IMR-90 (cell line): ENCODE data around the gene TMEM204. TPM values are rescaled to one million over a fixed set of nuclear protein-coding genes. Genes with fewer than 3 reads are reported as not detected.

ENCODE experiments used
- ATAC-seq: fragments of 200-7000 bp; cut with Tn5 transposase; 2 replicates; pipeline ENCODE4 v1.9.1; 2020; ENCODE audit warnings: low read depth, mild to moderate bottlenecking, moderate library complexity
- BruUV-seq: library from RNA; stranded (reverse); fragments of 400-500 nt; replicated peaks from 2 replicates; lab custom pipeline; 2021; lab: Mats Ljungman, UMichigan
- CTCF ChIA-PET: fragments of 300-600 bp; formaldehyde crosslinking; extraction: SDS; loops from one replicate; lab custom pipeline; 2021; ENCODE audit warnings: antibody characterized with exemption; lab: Yijun Ruan, JAX
- POLR2A ChIA-PET: fragments of 300-600 bp; sonication (Branson Sonifier 250); formaldehyde crosslinking; loops from one replicate; lab custom pipeline; 2022; ENCODE audit warnings: antibody characterized with exemption; ENCODE audit not compliant: unreplicated experiment; lab: Charles Lee
- DNase-seq: peaks from one replicate; pipeline ENCODE4 v3.0.0; 2013
- H2AFZ ChIP-seq: replicated peaks from 2 replicates; pipeline ENCODE3; 2013; ENCODE audit warnings: low read length, mild to moderate bottlenecking; ENCODE audit not compliant: poor library complexity
- H2AK5ac ChIP-seq: 2 replicates; pipeline ENCODE4 v1.6.1; 2013; ENCODE audit warnings: low read depth, low read length, inconsistent platforms
- H2AK9ac ChIP-seq: replicated peaks from 2 replicates; pipeline ENCODE3; 2013; ENCODE audit warnings: mild to moderate bottlenecking, low read depth, low read length, moderate library complexity; ENCODE audit not compliant: poor library complexity
- H2BK120ac ChIP-seq: 2 replicates; pipeline ENCODE4 v1.6.1; 2013; ENCODE audit warnings: low read depth, low read length, inconsistent platforms
- H2BK15ac ChIP-seq: 3 replicates; pipeline ENCODE4 v1.6.1; 2013; ENCODE audit warnings: low read depth, low read length, inconsistent platforms
- H2BK20ac ChIP-seq: 2 replicates; pipeline ENCODE4 v1.6.1; 2013; ENCODE audit warnings: low read depth, mild to moderate bottlenecking, inconsistent platforms, low read length, moderate library complexity
- H2BK5ac ChIP-seq: 2 replicates; pipeline ENCODE4 v1.6.1; 2013; ENCODE audit warnings: mild to moderate bottlenecking, low read depth, low read length, inconsistent platforms; ENCODE audit not compliant: poor library complexity, severe bottlenecking
- H3K14ac ChIP-seq: replicated peaks from 2 replicates; pipeline ENCODE4 v1.6.1; 2013; ENCODE audit warnings: low read depth, low read length, inconsistent platforms
- H3K18ac ChIP-seq: 2 replicates; pipeline ENCODE4 v1.6.1; 2013; ENCODE audit warnings: low read depth, low read length, control low read depth
- H3K23ac ChIP-seq: 2 replicates; pipeline ENCODE4 v1.6.1; 2013; ENCODE audit warnings: low read depth, low read length, inconsistent platforms
- H3K27ac ChIP-seq: 2 replicates; pipeline ENCODE4 v1.5.1; 2013; ENCODE audit warnings: mild to moderate bottlenecking, control low read depth, low read length; ENCODE audit not compliant: insufficient read depth
- H3K27me3 ChIP-seq: 2 replicates; pipeline ENCODE4 v1.6.1; 2013; ENCODE audit warnings: low read length; ENCODE audit not compliant: control insufficient read depth, insufficient read depth
- H3K36me3 ChIP-seq: 2 replicates; pipeline ENCODE4 v1.6.1; 2013; ENCODE audit warnings: low read length, mixed read lengths; ENCODE audit not compliant: control insufficient read depth, insufficient read depth
- H3K4ac ChIP-seq: 2 replicates; pipeline ENCODE4 v1.6.1; 2013; ENCODE audit warnings: low read depth, low read length, inconsistent platforms
- H3K4me1 ChIP-seq: 2 replicates; pipeline ENCODE4 v1.6.1; 2013; ENCODE audit warnings: low read length, mixed read lengths; ENCODE audit not compliant: control insufficient read depth, insufficient read depth
- H3K4me2 ChIP-seq: 2 replicates; pipeline ENCODE4 v1.6.1; 2013; ENCODE audit warnings: low read depth, mild to moderate bottlenecking, control low read depth, low read length, moderate library complexity
- H3K4me3 ChIP-seq: 2 replicates; pipeline ENCODE4 v1.5.1; 2013; ENCODE audit warnings: low read depth, mild to moderate bottlenecking, control low read depth, low read length, moderate library complexity; ENCODE audit not compliant: insufficient read depth
- H3K56ac ChIP-seq: 2 replicates; pipeline ENCODE4 v1.6.1; 2013; ENCODE audit warnings: low read length, inconsistent platforms; ENCODE audit not compliant: insufficient read depth; ENCODE audit errors: extremely low read depth
- H3K79me1 ChIP-seq, 2 experiments: 2 replicates each; pipeline ENCODE4 v1.6.1; 2013; ENCODE audit warnings: low read length in 2 of 2, inconsistent platforms in 1 of 2, low read depth in 1 of 2
- H3K9ac ChIP-seq: 2 replicates; pipeline ENCODE4 v1.6.1; 2013; ENCODE audit warnings: low read depth, low read length, control low read depth
- H3K9me1 ChIP-seq: 2 replicates; pipeline ENCODE4 v1.6.1; 2013; ENCODE audit warnings: low read length, inconsistent platforms; ENCODE audit not compliant: insufficient read depth
- H3K9me3 ChIP-seq: 2 replicates; pipeline ENCODE4 v1.6.1; 2013; ENCODE audit warnings: low read length; ENCODE audit not compliant: control insufficient read depth, insufficient read depth
- H4K20me1 ChIP-seq: 2 replicates; pipeline ENCODE4 v1.6.1; 2013; ENCODE audit warnings: low read length, inconsistent platforms; ENCODE audit not compliant: insufficient read depth
- H4K5ac ChIP-seq: 2 replicates; pipeline ENCODE4 v1.6.1; 2013; ENCODE audit warnings: mild to moderate bottlenecking, low read depth, low read length, control low read depth
- H4K8ac ChIP-seq, 2 experiments: 2 replicates each; pipeline ENCODE4 v1.6.1; 2013; ENCODE audit warnings: low read depth in 2 of 2, low read length in 2 of 2, control low read depth in 1 of 2, inconsistent platforms in 1 of 2
- H4K91ac ChIP-seq: 2 replicates; pipeline ENCODE4 v1.6.1; 2013; ENCODE audit warnings: low read depth, low read length, inconsistent platforms; ENCODE audit not compliant: insufficient read depth
- BHLHE40 ChIP-seq: fragments of 150-350 bp; IDR thresholded peaks from 2 replicates; pipeline ENCODE4 v1.6.1; 2016; ENCODE audit warnings: mild to moderate bottlenecking, low read depth, low read length
- FOS ChIP-seq: fragments of 150-350 bp; IDR thresholded peaks from 2 replicates; pipeline ENCODE4 v1.6.1; 2016; ENCODE audit warnings: low read depth, low read length
- MAFK ChIP-seq: IDR thresholded peaks from 2 replicates; pipeline ENCODE4 v1.6.1; 2012; ENCODE audit warnings: low read depth, low read length, improper control_type of control experiment
- MAZ ChIP-seq: IDR thresholded peaks from 2 replicates; pipeline ENCODE4 v1.6.1; 2012; ENCODE audit warnings: low read depth, mild to moderate bottlenecking, low read length, improper control_type of control experiment, moderate library complexity, borderline replicate concordance
- MXI1 ChIP-seq: IDR thresholded peaks from 2 replicates; pipeline ENCODE4 v1.6.1; 2012; ENCODE audit warnings: low read depth, mild to moderate bottlenecking, low read length, moderate library complexity, borderline replicate concordance
- NFE2L2 ChIP-seq: fragments of 150-350 bp; IDR thresholded peaks from 2 replicates; pipeline ENCODE4 v1.6.1; 2016; ENCODE audit warnings: low read depth, mild to moderate bottlenecking, low read length
- POLR2A ChIP-seq: IDR thresholded peaks from 2 replicates; pipeline ENCODE4 v1.6.1; 2012; ENCODE audit warnings: mild to moderate bottlenecking, low read depth, low read length
- RCOR1 ChIP-seq: IDR thresholded peaks from 2 replicates; pipeline ENCODE4 v1.6.1; 2012; ENCODE audit warnings: mild to moderate bottlenecking, low read length, improper control_type of control experiment; ENCODE audit not compliant: insufficient replicate concordance
- RFX5 ChIP-seq: IDR thresholded peaks from 2 replicates; pipeline ENCODE4 v1.8.0; 2012; ENCODE audit warnings: low read depth, mild to moderate bottlenecking, low read length, moderate library complexity
- SMC3 ChIP-seq: fragments of 150-350 bp; IDR thresholded peaks from 2 replicates; pipeline ENCODE4 v1.6.1; 2016; ENCODE audit warnings: low read depth, mild to moderate bottlenecking, antibody characterized with exemption, low read length, moderate library complexity
- WGBS, 2 experiments: methylation state at CpG; one replicate each; pipeline versions ENCODE4 v1.1.5 to v1.1.7; 2013; ENCODE audit warnings: missing lambda C conversion rate in 2 of 2; ENCODE audit not compliant: insufficient read length in 1 of 2; ENCODE audit errors: extremely low coverage in 2 of 2; 5-methylcytosine and 5-hydroxymethylcytosine counted together
- dilution Hi-C: fragments of 300-500 bp; cut with HindIII; formaldehyde crosslinking; loops from one replicate; pipeline ENCODE4 v1.14.3; 2018; ENCODE audit warnings: low sequenced_read_pairs; ENCODE audit not compliant: unreplicated experiment
- in situ Hi-C: fragments of 300-500 bp; cut with MboI; formaldehyde crosslinking; loops from 3 replicates; pipeline ENCODE4 v1.14.3; 2019; ENCODE audit warnings: low sequenced_read_pairs, inconsistent platforms, mixed read lengths
- intact Hi-C: fragments of 100-400 bp; cut with micrococcal nuclease; formaldehyde crosslinking; loops from 2 replicates; pipeline ENCODE4 v1.10.0; 2022
- polyA plus RNA-seq, 3 experiments: library from polyadenylated mRNA; depleted of rRNA; stranded (reverse); fragments of >200 nt; gene quantifications; 2 replicates each; pipeline ENCODE4 v1.2.3, GENCODE V29; 2012; ENCODE audit warnings: low replicate concordance in 1 of 3
- total RNA-seq: library from RNA; depleted of rRNA; stranded (reverse); fragments of >200 nt; gene quantifications from 2 replicates; pipeline ENCODE4 v1.2.3, GENCODE V29; 2012
- TF ChIP-seq, protein P1 (sequence below): conservative IDR thresholded peaks from 2 replicates; pipeline ENCODE4 v1.5.1; 2012; ENCODE audit warnings: mild to moderate bottlenecking, low read depth, low read length, improper control_type of control experiment
- TF ChIP-seq, protein P2 (sequence below): fragments of 150-350 bp; IDR thresholded peaks from 2 replicates; pipeline ENCODE4 v1.6.1; 2017; ENCODE audit warnings: mild to moderate bottlenecking, antibody characterized with exemption, low read length, low read depth
- TF ChIP-seq, protein P3 (sequence below): fragments of 150-350 bp; IDR thresholded peaks from 2 replicates; pipeline ENCODE4 v1.6.1; 2016; ENCODE audit warnings: low read depth, mild to moderate bottlenecking, low read length, moderate library complexity, borderline replicate concordance

The TMEM204 gene
- total and polyA plus RNA-seq, 2 of the 4 experiments (the other 2 are of a cell fraction): 7.0 to 12.3 TPM

DNA sequence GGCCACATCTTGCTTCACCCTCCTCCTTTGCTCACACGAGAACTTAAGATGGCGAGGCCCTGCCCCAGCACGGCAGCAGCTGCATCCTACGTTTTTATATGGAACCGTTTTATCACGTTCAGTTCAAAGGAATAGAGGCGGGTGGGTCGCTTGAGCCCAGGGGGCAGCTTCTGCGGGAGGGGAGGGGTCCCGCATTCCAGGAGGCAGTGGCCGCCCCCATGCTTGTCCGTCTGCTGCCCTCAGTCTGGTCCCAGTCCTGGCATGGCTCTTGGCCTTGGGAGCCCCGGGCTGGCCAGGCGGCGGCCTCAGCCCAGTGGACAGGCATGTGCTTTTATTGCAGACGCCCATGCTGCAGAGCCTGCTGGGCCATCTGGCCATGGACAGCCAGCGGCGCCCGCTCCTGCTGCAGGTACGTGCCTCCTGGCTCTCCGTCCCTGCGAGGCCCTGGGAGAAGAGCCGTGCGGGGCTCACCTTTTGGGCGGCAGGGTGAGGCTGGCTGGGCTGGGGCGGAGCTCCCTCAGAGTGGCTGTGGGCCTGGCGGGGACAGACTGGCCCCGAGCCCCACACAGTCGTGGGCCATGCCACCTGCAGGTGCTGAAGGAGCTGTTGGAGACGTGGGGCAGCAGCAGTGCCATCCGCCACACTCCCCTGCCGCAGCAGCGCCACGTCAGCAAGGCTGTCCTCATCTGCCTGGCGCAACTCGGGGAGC is 33.6 kb upstream of the TMEM204 start:
- TF ChIP-seq, protein P1, sequence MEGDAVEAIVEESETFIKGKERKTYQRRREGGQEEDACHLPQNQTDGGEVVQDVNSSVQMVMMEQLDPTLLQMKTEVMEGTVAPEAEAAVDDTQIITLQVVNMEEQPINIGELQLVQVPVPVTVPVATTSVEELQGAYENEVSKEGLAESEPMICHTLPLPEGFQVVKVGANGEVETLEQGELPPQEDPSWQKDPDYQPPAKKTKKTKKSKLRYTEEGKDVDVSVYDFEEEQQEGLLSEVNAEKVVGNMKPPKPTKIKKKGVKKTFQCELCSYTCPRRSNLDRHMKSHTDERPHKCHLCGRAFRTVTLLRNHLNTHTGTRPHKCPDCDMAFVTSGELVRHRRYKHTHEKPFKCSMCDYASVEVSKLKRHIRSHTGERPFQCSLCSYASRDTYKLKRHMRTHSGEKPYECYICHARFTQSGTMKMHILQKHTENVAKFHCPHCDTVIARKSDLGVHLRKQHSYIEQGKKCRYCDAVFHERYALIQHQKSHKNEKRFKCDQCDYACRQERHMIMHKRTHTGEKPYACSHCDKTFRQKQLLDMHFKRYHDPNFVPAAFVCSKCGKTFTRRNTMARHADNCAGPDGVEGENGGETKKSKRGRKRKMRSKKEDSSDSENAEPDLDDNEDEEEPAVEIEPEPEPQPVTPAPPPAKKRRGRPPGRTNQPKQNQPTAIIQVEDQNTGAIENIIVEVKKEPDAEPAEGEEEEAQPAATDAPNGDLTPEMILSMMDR: no peak
- no peak for TF ChIP-seq RFX5
- TF ChIP-seq, protein P2, sequence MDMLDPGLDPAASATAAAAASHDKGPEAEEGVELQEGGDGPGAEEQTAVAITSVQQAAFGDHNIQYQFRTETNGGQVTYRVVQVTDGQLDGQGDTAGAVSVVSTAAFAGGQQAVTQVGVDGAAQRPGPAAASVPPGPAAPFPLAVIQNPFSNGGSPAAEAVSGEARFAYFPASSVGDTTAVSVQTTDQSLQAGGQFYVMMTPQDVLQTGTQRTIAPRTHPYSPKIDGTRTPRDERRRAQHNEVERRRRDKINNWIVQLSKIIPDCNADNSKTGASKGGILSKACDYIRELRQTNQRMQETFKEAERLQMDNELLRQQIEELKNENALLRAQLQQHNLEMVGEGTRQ: no peak
- TF ChIP-seq SMC3: no peak
- TF ChIP-seq NFE2L2: no peak
- no peak for TF ChIP-seq FOS
- TF ChIP-seq BHLHE40: no peak
- TF ChIP-seq, protein P3, sequence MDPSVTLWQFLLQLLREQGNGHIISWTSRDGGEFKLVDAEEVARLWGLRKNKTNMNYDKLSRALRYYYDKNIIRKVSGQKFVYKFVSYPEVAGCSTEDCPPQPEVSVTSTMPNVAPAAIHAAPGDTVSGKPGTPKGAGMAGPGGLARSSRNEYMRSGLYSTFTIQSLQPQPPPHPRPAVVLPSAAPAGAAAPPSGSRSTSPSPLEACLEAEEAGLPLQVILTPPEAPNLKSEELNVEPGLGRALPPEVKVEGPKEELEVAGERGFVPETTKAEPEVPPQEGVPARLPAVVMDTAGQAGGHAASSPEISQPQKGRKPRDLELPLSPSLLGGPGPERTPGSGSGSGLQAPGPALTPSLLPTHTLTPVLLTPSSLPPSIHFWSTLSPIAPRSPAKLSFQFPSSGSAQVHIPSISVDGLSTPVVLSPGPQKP: no peak
- TF ChIP-seq MAZ: no peak
- TF ChIP-seq RCOR1: no peak
- TF ChIP-seq POLR2A: no peak
- no peak for TF ChIP-seq MAFK
- no peak for TF ChIP-seq MXI1
- H3K9ac ChIP-seq: no peak overlapping the region
- H3K9me3 ChIP-seq: no peaks in the 10 kb centered on the region
- peaks cover 2 to 13% of the 10 kb centered on the region in 2 experiments; a peak in 3 of 4 replicates for H3K79me1 ChIP-seq
- no peak overlapping the region for H2BK120ac ChIP-seq
- POLR2A ChIA-PET: no interaction called here
- intact Hi-C loops (no loop called here), in situ Hi-C loops (no loop called here), dilution Hi-C loops (no loop called here)
- H3K27me3 ChIP-seq: no peaks in the 10 kb centered on the region
- no peak overlapping the region for H2BK15ac ChIP-seq
- no peak overlapping the region for H3K4me3 ChIP-seq
- H2AK9ac ChIP-seq: no peak overlapping the region
- H3K9me1 ChIP-seq: no peaks in the 10 kb centered on the region
- 97% methylated on average over 30 of the region's 36 CpGs; no CpG with 5 or more reads in 1 of the 2 experiments for WGBS, 2 experiments
- H3K4me1 ChIP-seq: no peaks in the 10 kb centered on the region; the same call in 1 of the 2 replicates
- no peak overlapping the region for H3K4me2 ChIP-seq
- H3K14ac ChIP-seq: no peak overlapping the region
- peaks cover 56% of the 10 kb centered on the region for H3K36me3 ChIP-seq
- H3K18ac ChIP-seq: no peak overlapping the region
- H4K5ac ChIP-seq: no peak overlapping the region
- no peak overlapping the region for H2BK5ac ChIP-seq
- BruUV-seq: no TSS peak
- no peak overlapping the region for H3K27ac ChIP-seq
- DNase-seq: no peak
- no peak overlapping the region for H3K56ac ChIP-seq
- H4K20me1 ChIP-seq: 0 out of 2 replicates have a peak, but pooled peaks cover 3% of the 10 kb centered on the region
- H4K8ac ChIP-seq: no peak overlapping the region
- H4K91ac ChIP-seq: no peak overlapping the region
- CTCF ChIA-PET: no interaction called here
- H3K4ac ChIP-seq: no peak overlapping the region
- no peak for ATAC-seq
- no peak overlapping the region for H3K23ac ChIP-seq
- H2AK5ac ChIP-seq: no peak overlapping the region
- H2AFZ ChIP-seq: no peak overlapping the region
- H2BK20ac ChIP-seq: no peak overlapping the region
